SU-DHL-6 (cell line): ENCODE measurements around the gene SETD9.
A peak's percentile ranks its signal among the peaks of the same experiment; 100 is the strongest.

ENCODE experiments used
- H2AFZ ChIP-seq: fragments of 200-600 bp; sonication (generic); 2 replicates; pipeline ENCODE4 v1.6.1; 2014; ENCODE audit warnings: low read depth, mild to moderate bottlenecking, moderate library complexity, mixed read lengths, antibody characterized with exemption, low read length; ENCODE audit not compliant: severe bottlenecking
- H3F3A ChIP-seq: fragments of 200-600 bp; shearing (Covaris generic); 2 replicates; pipeline ENCODE4 v1.6.0; 2016; ENCODE audit warnings: antibody characterized with exemption, mild to moderate bottlenecking; ENCODE audit not compliant: insufficient read depth
- H3K27ac ChIP-seq: fragments of 200-600 bp; sonication (generic); 2 replicates; pipeline ENCODE4 v1.5.1; 2016; ENCODE audit warnings: low read depth, mild to moderate bottlenecking, low read length, moderate library complexity, mixed read lengths
- H3K27me3 ChIP-seq: fragments of 200-600 bp; sonication (generic), shearing (Covaris generic); 2 replicates; pipeline ENCODE4 v1.6.0; 2014; ENCODE audit warnings: mild to moderate bottlenecking, low read length
- H3K36me3 ChIP-seq: fragments of 200-600 bp; sonication (generic); 2 replicates; pipeline ENCODE4 v1.6.1; 2014; ENCODE audit warnings: mild to moderate bottlenecking, low read length, mixed read lengths
- H3K4me2 ChIP-seq: fragments of 300-600, 200-600 bp; shearing (Covaris generic), sonication (generic); 2 replicates; pipeline ENCODE4 v1.6.0; 2014; ENCODE audit warnings: low read length, low read depth, mild to moderate bottlenecking; ENCODE audit not compliant: poor library complexity, severe bottlenecking
- H3K4me3 ChIP-seq: fragments of 200-600 bp; sonication (generic); 2 replicates; pipeline ENCODE4 v1.5.1; 2014; ENCODE audit warnings: antibody characterized with exemption, low read length, mild to moderate bottlenecking, mixed read lengths; ENCODE audit not compliant: insufficient read depth, poor library complexity, severe bottlenecking
- H3K79me2 ChIP-seq: fragments of 200-600 bp; sonication (generic); 2 replicates; pipeline ENCODE4 v1.6.1; 2014; ENCODE audit warnings: mild to moderate bottlenecking, low read length, moderate library complexity; ENCODE audit not compliant: insufficient read depth
- H3K9ac ChIP-seq: fragments of 200-600 bp; sonication (generic); 2 replicates; pipeline ENCODE4 v1.7.0; 2014; ENCODE audit warnings: mild to moderate bottlenecking, low read length
- H3K9me2 ChIP-seq: fragments of 200-600 bp; sonication (generic); replicated peaks from 2 replicates; pipeline ENCODE4 v1.6.1; 2014; ENCODE audit warnings: low read length; ENCODE audit not compliant: insufficient read depth
- H3K9me3 ChIP-seq: fragments of 200-600 bp; sonication (generic); 2 replicates; pipeline ENCODE4 v1.6.1; 2014; ENCODE audit warnings: low read length, mixed read lengths; ENCODE audit not compliant: insufficient read depth
- H4K20me1 ChIP-seq: fragments of 200-600 bp; sonication (generic); 2 replicates; pipeline ENCODE4 v1.6.1; 2014; ENCODE audit warnings: low read depth, mild to moderate bottlenecking, antibody characterized with exemption, low read length, moderate library complexity, mixed read lengths
- EZH2phosphoT487 ChIP-seq: fragments of 200-600 bp; sonication (generic), shearing (Covaris generic); conservative IDR thresholded peaks from 2 replicates; pipeline ENCODE4 v1.6.1; 2018; ENCODE audit warnings: mild to moderate bottlenecking, antibody characterized with exemption, low read length, moderate library complexity, mixed read lengths
- TF ChIP-seq, protein P1 (sequence below): fragments of 200-600 bp; sonication (generic); IDR thresholded peaks from one replicate; pipeline ENCODE4 v1.5.1; 2017; ENCODE audit warnings: antibody characterized with exemption, mild to moderate bottlenecking, low read length, moderate library complexity; ENCODE audit not compliant: insufficient read depth, poor library complexity, severe bottlenecking

The SETD9 gene

DNA sequence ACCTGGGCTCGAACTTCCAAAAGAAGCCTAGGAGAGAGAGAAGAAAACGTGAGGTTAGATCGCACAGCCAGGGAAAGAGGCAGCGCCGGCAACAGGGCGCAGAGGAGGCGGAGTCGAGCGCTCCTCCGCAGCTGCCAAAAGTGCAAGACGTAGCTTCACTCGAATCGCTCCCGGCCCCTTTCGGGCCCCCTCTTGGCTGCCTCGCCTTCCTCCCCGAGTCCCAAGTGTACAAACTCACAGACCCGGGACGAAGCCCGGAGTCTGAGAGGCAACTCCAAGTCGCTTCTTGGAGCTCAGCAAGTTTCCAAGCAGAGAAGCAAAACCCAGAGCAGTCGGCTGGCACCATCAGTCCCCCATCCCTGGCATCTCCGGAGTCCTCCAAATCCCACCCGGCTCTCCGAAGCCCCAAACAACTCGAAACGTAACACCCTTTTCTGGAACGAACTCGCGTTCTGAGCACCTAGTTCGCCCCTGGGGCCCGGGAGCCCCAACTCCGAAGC, 41.3 kb downstream of the SETD9 start:
- no peaks in the 10 kb centered on the region for H3K27me3 ChIP-seq
- H3F3A ChIP-seq, result no peaks in the 10 kb centered on the region
- peak overlapping the region; percentile 52 for H2AFZ ChIP-seq
- peak overlapping the region; percentile 83 for H3K9ac ChIP-seq
- H3K4me3 ChIP-seq, result peak overlapping the region; percentile 90
- H3K4me2 ChIP-seq, result peak overlapping the region; percentile 86
- no peaks in the 10 kb centered on the region for H4K20me1 ChIP-seq
- H3K27ac ChIP-seq, result peak overlapping the region; percentile 34; the same call in 1 of the 2 replicates
- no peaks in the 10 kb centered on the region for H3K9me2 ChIP-seq
- TF ChIP-seq EZH2phosphoT487, result no peak
- TF ChIP-seq, protein P1, sequence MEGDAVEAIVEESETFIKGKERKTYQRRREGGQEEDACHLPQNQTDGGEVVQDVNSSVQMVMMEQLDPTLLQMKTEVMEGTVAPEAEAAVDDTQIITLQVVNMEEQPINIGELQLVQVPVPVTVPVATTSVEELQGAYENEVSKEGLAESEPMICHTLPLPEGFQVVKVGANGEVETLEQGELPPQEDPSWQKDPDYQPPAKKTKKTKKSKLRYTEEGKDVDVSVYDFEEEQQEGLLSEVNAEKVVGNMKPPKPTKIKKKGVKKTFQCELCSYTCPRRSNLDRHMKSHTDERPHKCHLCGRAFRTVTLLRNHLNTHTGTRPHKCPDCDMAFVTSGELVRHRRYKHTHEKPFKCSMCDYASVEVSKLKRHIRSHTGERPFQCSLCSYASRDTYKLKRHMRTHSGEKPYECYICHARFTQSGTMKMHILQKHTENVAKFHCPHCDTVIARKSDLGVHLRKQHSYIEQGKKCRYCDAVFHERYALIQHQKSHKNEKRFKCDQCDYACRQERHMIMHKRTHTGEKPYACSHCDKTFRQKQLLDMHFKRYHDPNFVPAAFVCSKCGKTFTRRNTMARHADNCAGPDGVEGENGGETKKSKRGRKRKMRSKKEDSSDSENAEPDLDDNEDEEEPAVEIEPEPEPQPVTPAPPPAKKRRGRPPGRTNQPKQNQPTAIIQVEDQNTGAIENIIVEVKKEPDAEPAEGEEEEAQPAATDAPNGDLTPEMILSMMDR, result no peak
- H3K36me3 ChIP-seq, result peaks cover 8% of the 10 kb centered on the region; the same call in 1 of the 2 replicates
- no peaks in the 10 kb centered on the region for H3K9me3 ChIP-seq
- H3K79me2 ChIP-seq, result peaks cover 5% of the 10 kb centered on the region; the same call in 1 of the 2 replicates

DNA sequence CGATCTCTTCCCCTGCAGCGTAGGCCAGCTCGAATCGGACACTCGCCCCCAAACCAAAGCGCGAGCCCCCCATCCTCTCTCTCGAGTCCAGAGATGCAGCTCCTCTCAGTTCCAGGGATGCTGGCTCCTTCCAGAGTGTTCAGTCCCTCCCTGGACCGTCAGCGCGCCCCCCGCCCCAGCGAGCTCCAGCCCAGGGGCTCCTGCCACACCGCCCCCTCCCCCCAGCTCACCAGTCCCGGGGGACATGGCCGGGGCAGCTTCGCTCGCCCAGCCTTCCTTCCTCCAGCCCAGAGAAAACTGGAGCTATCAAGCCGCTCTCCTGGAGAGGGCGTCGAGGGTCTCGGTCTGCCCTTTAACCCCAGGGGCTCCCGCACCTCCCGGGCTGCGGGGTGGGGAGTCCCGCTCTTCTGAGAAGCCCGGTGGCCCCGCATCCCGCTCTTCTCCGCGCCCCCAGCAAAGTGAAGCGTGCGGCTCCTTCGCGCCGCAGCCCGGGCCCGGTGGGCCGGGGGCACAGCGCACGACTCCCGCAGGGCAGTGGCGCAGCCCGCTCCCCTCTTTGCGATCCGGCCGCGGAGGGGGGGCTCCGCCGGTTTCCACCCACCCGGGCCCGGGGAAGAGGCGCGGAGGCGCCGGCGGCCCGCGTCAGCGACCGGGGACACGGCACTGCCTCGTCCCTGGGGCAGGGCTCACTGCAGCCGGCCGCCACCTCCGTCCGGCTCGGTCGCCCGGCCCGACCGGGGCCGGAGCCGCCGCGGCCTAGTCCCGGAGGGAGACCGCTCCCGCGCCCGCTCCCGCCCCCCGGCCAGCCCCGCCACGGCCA, 41.9 kb downstream of the SETD9 start:
- Histone ChIP-seq H2AFZ (peak overlapping the region; percentile 52), H3K79me2 (peaks cover 5% of the 10 kb centered on the region; the same call in 1 of the 2 replicates), H3K36me3 (peaks cover 3% of the 10 kb centered on the region; the same call in 1 of the 2 replicates)

DNA sequence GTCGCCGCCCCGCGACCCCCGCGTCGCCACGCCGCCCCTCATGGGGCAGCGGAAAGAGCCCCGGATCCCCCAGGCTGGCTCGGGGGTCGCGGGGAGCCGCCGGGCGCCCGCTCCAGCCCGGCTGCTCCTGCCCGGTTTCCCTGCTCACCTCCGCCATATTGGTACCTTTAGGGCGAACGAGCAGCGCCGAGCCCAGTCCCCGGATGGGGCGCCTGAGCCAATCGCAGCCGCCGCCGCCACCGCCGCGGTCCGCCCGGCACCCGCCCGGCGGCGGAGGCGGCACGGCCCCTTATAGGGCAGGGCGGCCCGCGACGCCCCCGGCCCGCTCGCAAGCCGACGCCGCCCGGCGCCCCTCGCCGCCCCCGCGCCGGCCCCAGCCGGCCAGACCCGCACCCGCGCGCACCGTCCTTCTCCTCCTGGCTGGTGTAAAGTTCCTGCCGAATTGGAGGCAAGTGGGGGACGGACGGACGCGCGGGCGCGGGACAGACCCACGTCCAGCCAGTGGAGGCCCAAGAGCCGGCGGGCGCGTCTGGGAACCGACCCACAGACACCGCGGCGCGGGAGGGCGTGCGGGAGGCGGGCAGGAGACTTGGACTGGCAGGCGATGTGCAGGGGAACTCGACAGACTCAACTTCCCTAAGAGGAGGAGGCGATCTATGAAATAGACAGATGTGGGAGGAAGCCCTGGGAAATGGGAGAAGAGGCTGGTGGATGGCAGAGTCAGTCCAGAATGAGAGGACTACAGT, 42.7 kb downstream of the SETD9 start, which contains the start of gene MIER3:
Gene MIER3 (minus strand): TSS at position 178 of the 746 bp plus-strand sequence. CDS start 21 bp downstream, at position 157.
- no peaks in the 10 kb centered on the region for H3K27me3 ChIP-seq
- no peaks in the 10 kb centered on the region for H3K9me2 ChIP-seq
- H3K4me3 ChIP-seq, result peak within 1 kb of the TSS; percentile 90
- H3K9me3 ChIP-seq, result no peaks in the 10 kb centered on the region
- TF ChIP-seq EZH2phosphoT487, result no peak
- TF ChIP-seq, protein P1, result no peak
- H3K36me3 ChIP-seq, result no peaks in the 10 kb centered on the region; the same call in 1 of the 2 replicates
- no peaks in the 10 kb centered on the region for H3F3A ChIP-seq
- H3K9ac ChIP-seq, result peak within 1 kb of the TSS; percentile 83
- H2AFZ ChIP-seq, result peak within 1 kb of the TSS; percentile 99
- H3K79me2 ChIP-seq, result peaks cover 5% of the 10 kb centered on the region; the same call in 1 of the 2 replicates
- H4K20me1 ChIP-seq, result no peaks in the 10 kb centered on the region
- peak within 1 kb of the TSS; percentile 86 for H3K4me2 ChIP-seq
- H3K27ac ChIP-seq, result peak within 1 kb of the TSS; percentile 34

More for the DNA sequence above, 41.9 kb downstream of the SETD9 start:
- no peak for TF ChIP-seq EZH2phosphoT487
- TF ChIP-seq, protein P1, result no peak
- Histone ChIP-seq H3K27ac (peak overlapping the region; percentile 34), H3F3A (no peaks in the 10 kb centered on the region), H3K4me2 (peak overlapping the region; percentile 86), H3K4me3 (peak overlapping the region; percentile 90), H3K9ac (peak overlapping the region; percentile 83), H3K9me2 (no peaks in the 10 kb centered on the region), H3K27me3 (no peaks in the 10 kb centered on the region), H4K20me1 (no peaks in the 10 kb centered on the region), H3K9me3 (no peaks in the 10 kb centered on the region)
